ENCODE measurements around the gene APOD. TPM values are rescaled to one million over a fixed set of nuclear protein-coding genes. Genes with fewer than 3 reads are reported as not detected.
"Not testable (repeated sequence)": the region's sequence is repeated elsewhere in the genome, so short reads cannot be mapped to it uniquely, and the experiment has no call there.

Gene APOD
- total RNA-seq = 100 to 1,000 TPM; 301 to 596 TPM
- 10 to 100 TPM in 1 of 2 donors, 1 to 10 TPM in 1; 6.4 to 17.3 TPM for polyA plus RNA-seq
- long read RNA-seq, donor 1, transcript APOD-201 (5 exons, 1,130 nt) = major isoform, 145 of 151 reads
- long read RNA-seq, donor 1, partial matches to known transcripts = 5 of 151 reads
- long read RNA-seq, donor 1, other reads (novel, unspliced or antisense) = 0 of 151 reads
- long read RNA-seq, donor 2, transcript APOD-201 (5 exons, 1,130 nt) = major isoform, 172 of 192 reads
- long read RNA-seq, donor 2, partial matches to known transcripts = 11 of 192 reads
- long read RNA-seq, donor 2, other reads (novel, unspliced or antisense) = 7 of 192 reads

DNA sequence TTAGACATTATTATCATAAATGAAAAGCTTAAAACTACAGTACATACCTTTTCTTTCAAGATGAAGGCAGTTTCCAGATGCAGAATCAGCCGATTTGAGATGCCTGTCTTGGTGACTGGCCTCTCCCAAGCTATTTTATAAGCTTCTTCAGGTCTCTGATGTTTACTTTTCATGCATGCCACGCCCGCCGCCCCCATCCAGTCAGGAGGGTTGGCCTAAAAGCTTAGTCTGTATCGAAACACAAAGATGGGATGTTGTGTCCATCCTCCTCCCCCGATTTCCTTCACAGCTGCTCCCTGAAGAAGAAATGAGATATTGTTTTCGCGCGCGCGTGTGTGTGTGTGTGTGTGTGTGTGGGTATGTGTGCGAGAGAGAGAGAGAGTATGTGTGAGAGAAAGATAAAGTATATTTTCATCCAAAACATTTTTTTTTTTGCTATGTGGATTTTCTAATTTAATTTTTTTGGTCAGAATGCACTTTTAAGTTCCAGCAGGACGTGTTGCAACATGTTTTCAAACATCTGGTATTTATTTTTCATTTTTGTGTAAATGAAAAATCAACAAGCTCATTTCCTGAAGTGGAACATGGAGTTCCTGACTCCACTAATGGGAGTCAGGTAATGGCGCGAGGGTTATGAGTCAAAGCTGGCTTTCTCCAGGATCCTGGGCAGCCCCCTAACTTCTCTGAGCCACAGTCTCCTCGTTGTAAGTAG is at the start of gene APOD:
Gene APOD (minus strand): TSS at position 110 of the 712 bp plus-strand sequence. CDS start 4,479 bp downstream, outside the sequence.
- ATAC-seq (ENCODE audit: low FRiP score) (peak; percentile 69), DNase-seq (peak in 1 of 2 donors; percentile 54)
- no peaks in the 10 kb centered on the region for H3K27me3 ChIP-seq (ENCODE audit: control insufficient read depth in 1 of 2, insufficient read depth in 2 of 2, low read length in 1 of 2)
- no peaks in the 10 kb centered on the region for H3K36me3 ChIP-seq (ENCODE audit: control insufficient read depth in 1 of 2, insufficient read depth in 2 of 2, low read length in 1 of 2)
- intact Hi-C loops (cut with DNase I) = no loop called here
- 42 to 50% methylated on average over 16 of the region's 16 CpGs for WGBS, 2 donors
- no peak within 1 kb of the TSS for H3K4me3 ChIP-seq (ENCODE audit: low read length in 2 of 2)
- peaks cover under 1% of the 10 kb centered on the region for H3K9me3 ChIP-seq (ENCODE audit: control insufficient read depth, low read length)
- H3K4me1 ChIP-seq (ENCODE audit: control insufficient read depth in 1 of 2, insufficient read depth in 2 of 2, low read length in 2 of 2) = no peaks in the 10 kb centered on the region
- no peak within 1 kb of the TSS for H3K27ac ChIP-seq (ENCODE audit: low read depth in 1 of 2, low read length in 2 of 2)

DNA sequence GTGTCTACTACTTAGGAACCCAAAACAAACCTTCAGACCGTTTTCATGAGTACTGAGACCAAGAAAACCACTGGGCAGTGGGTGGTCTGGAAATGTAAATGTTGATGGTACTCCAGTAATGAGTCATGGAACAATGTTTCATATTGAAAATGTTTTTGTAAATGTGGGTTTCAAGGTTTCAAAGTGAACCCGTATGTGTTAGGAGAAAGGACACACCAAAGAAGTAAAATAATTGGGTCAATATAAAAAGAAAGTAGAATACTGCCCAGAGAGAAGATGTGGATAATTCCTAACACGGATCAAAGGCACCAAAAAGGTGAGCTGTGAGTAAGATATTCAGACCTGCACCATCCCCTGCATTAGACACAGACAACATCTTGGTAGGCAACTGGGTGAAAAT is 49.6 kb upstream of the APOD start:
- intact Hi-C loops (cut with DNase I); H3K27ac ChIP-seq (ENCODE audit: low read depth in 1 of 2, low read length in 2 of 2); ATAC-seq (ENCODE audit: low FRiP score); H3K27me3 ChIP-seq (ENCODE audit: control insufficient read depth in 1 of 2, insufficient read depth in 2 of 2, low read length in 1 of 2); H3K36me3 ChIP-seq (ENCODE audit: control insufficient read depth in 1 of 2, insufficient read depth in 2 of 2, low read length in 1 of 2); DNase-seq; H3K4me1 ChIP-seq (ENCODE audit: control insufficient read depth in 1 of 2, insufficient read depth in 2 of 2, low read length in 2 of 2); H3K9me3 ChIP-seq (ENCODE audit: control insufficient read depth, low read length); H3K4me3 ChIP-seq (ENCODE audit: low read length in 2 of 2): not testable (repeated sequence)
- 42 to 56% methylated on average over 1 to 2 of the region's 3 CpGs for WGBS, 2 donors

DNA sequence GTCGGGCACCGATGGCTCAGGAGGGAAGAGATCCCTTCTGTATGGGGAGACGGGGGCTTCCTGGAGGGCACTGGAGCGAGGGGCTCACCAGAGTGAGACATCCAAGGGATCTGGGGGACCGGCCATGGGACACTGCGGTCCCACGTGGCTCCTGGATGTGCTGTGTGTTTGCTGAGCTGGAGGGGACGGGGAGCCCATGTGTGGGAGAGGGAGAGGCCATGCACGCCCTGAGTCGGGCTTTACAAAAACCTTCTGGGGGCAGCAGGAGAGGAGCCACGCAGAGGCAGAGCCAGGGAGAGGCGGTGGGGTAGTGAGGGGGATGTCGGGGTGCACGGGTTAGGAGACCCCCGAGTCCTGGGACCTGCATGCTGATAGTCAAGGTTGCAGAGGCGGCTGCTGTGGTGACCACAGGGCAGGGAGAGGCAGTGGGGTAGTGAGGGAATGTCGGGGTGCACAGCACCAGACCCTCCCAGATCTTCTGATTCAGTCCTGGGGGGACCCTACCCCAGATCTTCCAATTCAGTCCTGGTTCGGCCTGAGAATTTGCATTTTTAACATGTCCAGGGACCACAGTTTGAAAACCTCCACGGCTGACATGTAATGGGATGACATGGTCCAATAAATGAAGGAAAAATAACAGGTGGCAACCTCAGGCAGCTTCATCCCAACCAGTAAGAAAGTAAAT is 48.9 kb upstream of the APOD start:
- 92 to 95% methylated on average over 16 to 19 of the region's 19 CpGs for WGBS, 2 donors
- DNase-seq; H3K4me1 ChIP-seq (ENCODE audit: control insufficient read depth in 1 of 2, insufficient read depth in 2 of 2, low read length in 2 of 2); H3K27ac ChIP-seq (ENCODE audit: low read depth in 1 of 2, low read length in 2 of 2); H3K4me3 ChIP-seq (ENCODE audit: low read length in 2 of 2); H3K27me3 ChIP-seq (ENCODE audit: control insufficient read depth in 1 of 2, insufficient read depth in 2 of 2, low read length in 1 of 2); intact Hi-C loops (cut with DNase I); H3K36me3 ChIP-seq (ENCODE audit: control insufficient read depth in 1 of 2, insufficient read depth in 2 of 2, low read length in 1 of 2); H3K9me3 ChIP-seq (ENCODE audit: control insufficient read depth, low read length): not testable (repeated sequence)
- ATAC-seq (ENCODE audit: low FRiP score) = peak; percentile 12

DNA sequence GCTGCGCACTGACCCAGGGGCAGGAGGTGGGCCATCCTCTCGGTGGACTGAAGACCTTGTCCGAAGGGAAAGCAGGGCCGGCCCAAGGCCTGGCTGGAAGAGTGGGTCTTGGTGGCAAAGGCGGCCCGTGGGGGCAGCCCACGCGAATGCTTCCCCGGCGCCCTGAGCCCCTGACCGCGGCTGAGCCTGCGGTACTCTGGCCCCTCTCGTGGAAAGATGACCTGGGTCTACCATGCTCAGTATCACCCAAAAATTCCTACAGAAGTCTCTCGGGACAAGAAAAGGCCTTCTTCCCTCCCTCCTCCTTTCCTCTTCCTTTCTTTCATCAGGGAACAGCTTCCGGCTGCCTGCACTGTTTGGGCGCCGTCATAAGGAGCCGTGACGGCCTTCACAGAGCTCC is 48.3 kb upstream of the APOD start:
- DNase-seq; H3K27me3 ChIP-seq (ENCODE audit: control insufficient read depth in 1 of 2, insufficient read depth in 2 of 2, low read length in 1 of 2); ATAC-seq (ENCODE audit: low FRiP score); H3K4me3 ChIP-seq (ENCODE audit: low read length in 2 of 2); H3K27ac ChIP-seq (ENCODE audit: low read depth in 1 of 2, low read length in 2 of 2); H3K9me3 ChIP-seq (ENCODE audit: control insufficient read depth, low read length); H3K36me3 ChIP-seq (ENCODE audit: control insufficient read depth in 1 of 2, insufficient read depth in 2 of 2, low read length in 1 of 2); H3K4me1 ChIP-seq (ENCODE audit: control insufficient read depth in 1 of 2, insufficient read depth in 2 of 2, low read length in 2 of 2); intact Hi-C loops (cut with DNase I): not testable (repeated sequence)
- 93 to 96% methylated on average over 14 to 18 of the region's 20 CpGs for WGBS, 2 donors

DNA sequence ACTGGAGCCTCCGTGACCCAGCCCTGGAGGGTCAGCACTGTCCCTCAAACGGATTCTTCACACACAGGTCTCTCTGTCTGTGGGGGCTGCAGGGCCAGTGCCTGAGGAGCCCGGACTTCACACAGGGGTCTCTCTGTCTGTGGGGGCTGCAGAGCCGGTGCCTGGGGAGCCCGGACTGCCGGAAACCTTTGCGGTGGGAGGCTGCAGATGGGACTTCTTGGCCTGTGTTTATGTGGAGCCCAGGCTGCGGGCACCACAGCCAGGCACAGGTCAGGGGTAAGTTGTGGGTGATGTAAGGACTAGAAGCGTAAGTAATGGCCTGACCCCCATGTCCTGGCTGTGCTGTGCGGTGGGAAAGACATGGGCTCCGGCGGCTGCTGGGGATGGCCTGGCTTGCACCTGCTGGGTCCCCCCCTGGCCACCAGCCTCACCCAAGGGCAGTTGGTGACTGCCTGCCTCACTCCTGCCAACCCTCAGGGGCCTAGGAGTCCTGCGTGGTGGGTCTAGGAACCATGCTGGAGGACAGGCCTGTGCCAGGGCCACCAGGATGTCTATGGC is 47.3 kb upstream of the APOD start:
- H3K36me3 ChIP-seq (ENCODE audit: control insufficient read depth in 1 of 2, insufficient read depth in 2 of 2, low read length in 1 of 2); H3K27me3 ChIP-seq (ENCODE audit: control insufficient read depth in 1 of 2, insufficient read depth in 2 of 2, low read length in 1 of 2); H3K9me3 ChIP-seq (ENCODE audit: control insufficient read depth, low read length); H3K27ac ChIP-seq (ENCODE audit: low read depth in 1 of 2, low read length in 2 of 2); DNase-seq; H3K4me1 ChIP-seq (ENCODE audit: control insufficient read depth in 1 of 2, insufficient read depth in 2 of 2, low read length in 2 of 2); ATAC-seq (ENCODE audit: low FRiP score); H3K4me3 ChIP-seq (ENCODE audit: low read length in 2 of 2); intact Hi-C loops (cut with DNase I): not testable (repeated sequence)
- WGBS, 2 donors = 94 to 99% methylated on average over 9 to 10 of the region's 13 CpGs

DNA sequence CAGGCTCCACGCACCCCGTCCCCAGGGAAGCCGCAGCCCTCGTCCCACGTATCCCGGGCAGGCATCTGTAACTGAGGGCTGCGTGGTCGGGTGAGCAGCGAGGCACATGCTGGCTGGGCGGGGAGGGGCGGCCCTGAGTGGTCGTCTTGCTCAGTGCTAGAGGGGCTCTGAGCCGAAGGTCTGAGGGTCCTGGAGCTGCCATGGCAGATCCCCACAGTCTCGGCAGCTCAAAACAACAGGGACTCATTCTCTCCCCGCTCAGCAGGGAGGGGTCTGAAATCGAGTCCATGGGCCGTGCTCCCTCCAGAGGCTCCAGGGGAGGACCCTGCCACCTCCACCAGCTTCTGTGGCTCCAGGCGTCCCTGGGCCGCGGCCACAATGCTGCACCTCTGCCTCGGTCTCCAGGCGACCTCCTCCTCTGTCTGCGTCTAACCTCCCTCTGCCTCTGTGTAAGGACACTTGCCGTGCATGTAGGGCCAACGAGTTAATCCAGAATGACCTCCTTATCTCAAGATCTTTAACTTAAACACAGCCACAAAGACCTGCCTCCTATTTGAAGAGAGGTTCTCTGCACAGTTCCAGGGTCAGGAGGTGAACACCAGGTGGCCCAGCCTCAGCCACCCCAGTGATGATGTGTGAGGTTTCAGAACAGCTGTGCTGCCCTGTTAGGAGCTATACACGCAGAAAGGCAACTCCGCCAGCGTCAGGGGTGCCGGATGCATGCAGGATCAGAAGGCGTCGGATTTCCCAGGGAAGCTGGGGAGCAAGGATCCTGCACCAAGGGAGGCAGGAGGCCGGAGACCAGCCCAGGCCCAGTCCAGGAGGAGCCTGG is 46.6 kb upstream of the APOD start:
- peak in 1 of 2 donors; percentile 48 for DNase-seq
- H3K27me3 ChIP-seq (ENCODE audit: control insufficient read depth in 1 of 2, insufficient read depth in 2 of 2, low read length in 1 of 2); intact Hi-C loops (cut with DNase I); H3K27ac ChIP-seq (ENCODE audit: low read depth in 1 of 2, low read length in 2 of 2); ATAC-seq (ENCODE audit: low FRiP score); H3K36me3 ChIP-seq (ENCODE audit: control insufficient read depth in 1 of 2, insufficient read depth in 2 of 2, low read length in 1 of 2); H3K4me3 ChIP-seq (ENCODE audit: low read length in 2 of 2); H3K9me3 ChIP-seq (ENCODE audit: control insufficient read depth, low read length); H3K4me1 ChIP-seq (ENCODE audit: control insufficient read depth in 1 of 2, insufficient read depth in 2 of 2, low read length in 2 of 2): not testable (repeated sequence)
- 82 to 84% methylated on average over 18 to 25 of the region's 32 CpGs for WGBS, 2 donors

DNA sequence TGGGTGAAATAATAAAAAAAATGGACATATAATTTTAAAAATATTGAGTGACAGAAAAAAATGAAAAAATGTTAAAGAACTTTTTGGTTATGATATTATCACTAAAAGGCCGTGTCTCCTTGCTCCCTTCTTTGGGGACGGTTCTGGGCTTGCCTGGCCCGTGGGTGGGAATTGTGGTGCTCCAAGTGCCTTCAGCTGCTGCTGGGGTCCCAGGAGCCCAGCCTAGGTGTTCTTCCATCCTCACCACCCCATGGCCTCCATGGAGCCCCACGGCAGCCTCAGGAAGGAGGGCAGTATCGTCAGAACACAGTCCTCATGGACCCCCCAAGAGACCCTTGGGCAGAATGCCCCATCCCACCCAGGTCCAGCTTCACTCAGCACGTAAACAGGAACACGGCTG is 45.9 kb upstream of the APOD start:
- H3K4me1 ChIP-seq (ENCODE audit: control insufficient read depth in 1 of 2, insufficient read depth in 2 of 2, low read length in 2 of 2); H3K4me3 ChIP-seq (ENCODE audit: low read length in 2 of 2); ATAC-seq (ENCODE audit: low FRiP score); H3K9me3 ChIP-seq (ENCODE audit: control insufficient read depth, low read length); H3K27ac ChIP-seq (ENCODE audit: low read depth in 1 of 2, low read length in 2 of 2); H3K27me3 ChIP-seq (ENCODE audit: control insufficient read depth in 1 of 2, insufficient read depth in 2 of 2, low read length in 1 of 2); H3K36me3 ChIP-seq (ENCODE audit: control insufficient read depth in 1 of 2, insufficient read depth in 2 of 2, low read length in 1 of 2); intact Hi-C loops (cut with DNase I): not testable (repeated sequence)
- 80 to 88% methylated on average over 5 of the region's 7 CpGs for WGBS, 2 donors
- peak in 1 of 2 donors; percentile 43 for DNase-seq

DNA sequence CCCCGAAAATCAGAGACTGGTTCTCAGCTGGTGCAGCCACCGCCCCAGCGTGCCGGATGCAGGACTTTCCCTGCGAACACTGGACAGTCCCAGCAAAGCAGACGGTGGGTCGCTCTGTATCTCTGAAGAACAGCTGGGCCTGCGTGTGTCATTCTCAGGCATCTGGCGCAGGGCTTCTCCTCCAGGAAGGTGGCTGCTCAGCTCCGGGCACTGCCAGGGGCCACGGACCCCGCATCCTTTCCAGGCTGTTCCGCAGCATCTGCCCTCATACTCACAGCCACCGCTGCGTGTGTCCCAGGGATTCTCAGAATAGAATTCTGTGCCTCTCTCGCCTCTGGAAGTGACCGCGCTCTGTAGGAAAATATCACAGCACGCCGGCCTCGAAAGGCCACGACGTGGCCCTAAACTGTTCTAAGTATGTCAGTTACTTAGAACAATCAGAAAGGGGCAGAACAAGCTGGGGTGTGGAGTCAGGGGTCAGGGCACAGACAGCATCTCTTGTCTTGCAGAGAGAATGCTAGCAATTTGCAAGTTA is 44.7 kb upstream of the APOD start:
- H3K9me3 ChIP-seq (ENCODE audit: control insufficient read depth, low read length); H3K4me1 ChIP-seq (ENCODE audit: control insufficient read depth in 1 of 2, insufficient read depth in 2 of 2, low read length in 2 of 2); H3K27ac ChIP-seq (ENCODE audit: low read depth in 1 of 2, low read length in 2 of 2); H3K36me3 ChIP-seq (ENCODE audit: control insufficient read depth in 1 of 2, insufficient read depth in 2 of 2, low read length in 1 of 2); H3K4me3 ChIP-seq (ENCODE audit: low read length in 2 of 2); intact Hi-C loops (cut with DNase I); ATAC-seq (ENCODE audit: low FRiP score); H3K27me3 ChIP-seq (ENCODE audit: control insufficient read depth in 1 of 2, insufficient read depth in 2 of 2, low read length in 1 of 2): not testable (repeated sequence)
- DNase-seq = peak in 1 of 2 donors; percentile 75
- WGBS, 2 donors = 88 to 91% methylated on average over 20 to 23 of the region's 23 CpGs
